Embryonic facial prominence (tissue), 1 donor: Measurements from ENCODE around the gene GPATCH4.
"Not testable (repeated sequence)": the region's sequence is repeated elsewhere in the genome, so short reads cannot be mapped to it uniquely, and the experiment has no call there.

Experiments used
- DNase-seq: peaks from one replicate; pipeline ENCODE4 v3.0.0-alpha.2; 2016; ENCODE audit errors: extremely low spot score

Gene GPATCH4

GRCh38 chr1:156578055-156578454 lies 23.2 kb downstream of the GPATCH4 start:
- no peak for DNase-seq

GRCh38 chr1:156577550-156577949 lies 23.7 kb downstream of the GPATCH4 start:
- no peak for DNase-seq

- no peak for DNase-seq
Measured at GRCh38 chr1:156574039-156574633, 27.1 kb downstream of the GPATCH4 start.

- DNase-seq, result no peak
Measured at GRCh38 chr1:156572663-156573018, 28.6 kb downstream of the GPATCH4 start.

- peak; percentile 78 for DNase-seq
Measured at GRCh38 chr1:156571919-156572662, 29.2 kb downstream of the GPATCH4 start, which contains the start of gene IQGAP3. IQGAP3 (minus strand) TSS chr1:156572565; CDS start chr1:156572529, 36 bp downstream.

GRCh38 chr1:156571261-156571852 lies 29.9 kb downstream of the GPATCH4 start:
- DNase-seq, result peak; percentile 43

GRCh38 chr1:156566436-156566835 lies 34.8 kb downstream of the GPATCH4 start:
- no peak for DNase-seq

- DNase-seq, result no peak
Measured at GRCh38 chr1:156565519-156565918, 35.8 kb downstream of the GPATCH4 start.

- no peak for DNase-seq
Measured at GRCh38 chr1:156560585-156561163, 40.6 kb downstream of the GPATCH4 start.

GRCh38 chr1:156559797-156560385 lies 41.4 kb downstream of the GPATCH4 start:
- no peak for DNase-seq

GRCh38 chr1:156559086-156559796 lies 42.0 kb downstream of the GPATCH4 start:
- DNase-seq, result no peak

- DNase-seq, result no peak
Measured at GRCh38 chr1:156556354-156556753, 44.9 kb downstream of the GPATCH4 start.

GRCh38 chr1:156555715-156556114 lies 45.6 kb downstream of the GPATCH4 start:
- no peak for DNase-seq

GRCh38 chr1:156554971-156555370 lies 46.3 kb downstream of the GPATCH4 start:
- DNase-seq, result no peak

GRCh38 chr1:156553860-156554485 lies 47.3 kb downstream of the GPATCH4 start:
- DNase-seq, result no peak

- not testable (repeated sequence) for DNase-seq
Measured at GRCh38 chr1:156552937-156553336, 48.3 kb downstream of the GPATCH4 start.

- no peak for DNase-seq
Measured at GRCh38 chr1:156552518-156552917, 48.8 kb downstream of the GPATCH4 start.

GRCh38 chr1:156551869-156552268 lies 49.4 kb downstream of the GPATCH4 start:
- no peak for DNase-seq

- DNase-seq, result no peak
Measured at GRCh38 chr1:156551066-156551643, 50.1 kb downstream of the GPATCH4 start.

- no peak for DNase-seq
Measured at GRCh38 chr1:156550346-156550745, 50.9 kb downstream of the GPATCH4 start.

- DNase-seq, result no peak
Measured at GRCh38 chr1:156549831-156550230, 51.4 kb downstream of the GPATCH4 start.
